Upper lobe of right lung (tissue), 1 donor: ENCODE results near the gene C17orf113. TPM values are rescaled to one million over a fixed set of nuclear protein-coding genes. Genes with fewer than 3 reads are reported as not detected.
"Not testable (repeated sequence)": the region's sequence is repeated elsewhere in the genome, so short reads cannot be mapped to it uniquely, and the experiment has no call there.

Experiments used
- ATAC-seq: fragments of 200-7000 bp; cut with Tn5 transposase; one replicate; pipeline ENCODE4 v1.9.1; 2020; ENCODE audit warnings: mild to moderate bottlenecking, moderate library complexity
- DNase-seq: peaks from one replicate; pipeline ENCODE4 v3.0.0-alpha.2; 2020
- H3K27ac ChIP-seq: fragments of 200-600 bp; one replicate; pipeline ENCODE4 v1.8.0; 2022
- H3K27me3 ChIP-seq: fragments of 200-600 bp; one replicate; pipeline ENCODE4 v1.8.0; 2022; ENCODE audit warnings: mild to moderate bottlenecking
- H3K36me3 ChIP-seq: fragments of 200-600 bp; one replicate; pipeline ENCODE4 v1.8.0; 2022
- H3K4me1 ChIP-seq: fragments of 200-600 bp; one replicate; pipeline ENCODE4 v1.8.0; 2022
- H3K4me3 ChIP-seq: fragments of 200-600 bp; one replicate; pipeline ENCODE4 v1.8.0; 2022; ENCODE audit warnings: mild to moderate bottlenecking
- H3K9me3 ChIP-seq: fragments of 200-600 bp; one replicate; pipeline ENCODE4 v1.8.0; 2022
- CTCF ChIP-seq: fragments of 200-600 bp; IDR thresholded peaks from one replicate; pipeline ENCODE4 v1.8.0; 2022; ENCODE audit warnings: antibody characterized with exemption
- intact Hi-C: fragments of 100-400 bp; cut with DNase I; formaldehyde crosslinking; loops from one replicate; pipeline ENCODE4 v1.11.0; 2022
- total RNA-seq: library from RNA; stranded (reverse); fragmentation: NEBNext Ultra II Directional; extraction: Animal tissue kit (Norgen Biotek cat#: 25700); gene quantifications from one replicate; pipeline ENCODE4 v1.2.1, GENCODE V29; 2021
- donor health status: DM: no; HTN: yes; CAD: no; lungs with severe emphysema.

Gene C17orf113
- total RNA-seq, 1 donor from 2014 or later: 0.72 TPM

- peaks cover 38% of the 10 kb centered on the region for H3K4me1 ChIP-seq
- DNase-seq: no peak
Measured at GRCh38 chr17:42017866-42018200, 32.6 kb downstream of the C17orf113 start.

DNA sequence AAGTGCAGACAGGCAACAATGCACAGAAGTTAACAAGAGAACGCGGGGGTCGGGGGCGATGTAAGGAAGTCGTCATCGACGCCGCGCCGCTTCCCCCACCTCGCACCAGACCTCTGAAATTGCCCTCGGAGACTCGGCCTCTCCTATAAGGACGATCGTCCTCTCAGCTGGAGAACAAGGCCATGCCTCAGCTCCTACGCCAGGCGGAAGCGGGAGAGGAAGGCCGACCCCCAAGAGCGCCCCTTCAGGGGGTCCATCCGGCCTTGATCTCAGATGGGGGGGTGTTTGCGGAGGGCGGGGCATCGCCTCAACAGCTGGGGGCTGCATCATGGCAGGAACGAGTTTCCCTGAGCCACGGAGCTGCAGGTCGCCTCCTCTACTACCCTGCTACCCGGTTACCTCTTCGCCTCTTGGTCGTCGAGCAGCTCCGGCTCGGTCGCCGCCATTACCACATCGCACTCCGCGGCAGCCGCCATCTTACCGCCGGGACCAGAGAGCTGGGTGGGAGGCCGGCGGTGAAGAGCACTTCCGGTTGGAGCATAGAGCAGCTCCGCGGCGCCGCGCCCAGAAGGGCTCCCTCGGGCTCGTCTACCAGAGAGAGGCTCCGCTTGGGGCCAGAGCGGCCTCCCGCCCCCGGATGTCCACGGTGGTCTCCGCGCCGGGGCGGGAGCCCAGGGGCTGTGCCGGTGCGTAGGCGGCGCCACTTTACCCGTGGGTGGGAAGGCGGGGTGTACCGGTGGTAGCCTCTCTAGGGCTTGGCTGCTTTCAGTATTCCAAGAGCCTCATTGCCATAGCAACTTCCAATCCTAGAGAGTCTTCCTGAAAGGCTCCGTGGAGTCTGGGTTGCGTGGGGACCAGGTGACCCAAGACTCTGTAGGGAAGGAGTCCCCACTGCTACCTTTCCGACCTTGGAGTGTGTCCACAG is 33.2 kb downstream of the C17orf113 start, which contains the start of gene DNAJC7:
DNAJC7 (minus strand) TSS at position 499 of the 925 bp plus-strand sequence; CDS start at position 476, 23 bp downstream.
- Histone ChIP-seq H3K27ac (peak within 1 kb of the TSS; percentile 95), H3K4me1 (peaks cover 42% of the 10 kb centered on the region), H3K36me3 (peaks cover 2% of the 10 kb centered on the region), H3K9me3 (no peaks in the 10 kb centered on the region), H3K4me3 (peak within 1 kb of the TSS; percentile 93), H3K27me3 (no peaks in the 10 kb centered on the region)
- intact Hi-C loops: no loop called here
- DNase-seq (peak; percentile 96), ATAC-seq (peak; percentile 95)
- TF ChIP-seq CTCF: no peak

More at GRCh38 chr17:42017866-42018200, 32.6 kb downstream of the C17orf113 start:
- Histone ChIP-seq H3K4me3 (peak overlapping the region; percentile 93), H3K9me3 (no peaks in the 10 kb centered on the region), H3K27ac (peak overlapping the region; percentile 95), H3K27me3 (no peaks in the 10 kb centered on the region), H3K36me3 (peaks cover 8% of the 10 kb centered on the region)
- TF ChIP-seq CTCF: no peak
- intact Hi-C loops: no loop called here
- ATAC-seq: no peak

DNA sequence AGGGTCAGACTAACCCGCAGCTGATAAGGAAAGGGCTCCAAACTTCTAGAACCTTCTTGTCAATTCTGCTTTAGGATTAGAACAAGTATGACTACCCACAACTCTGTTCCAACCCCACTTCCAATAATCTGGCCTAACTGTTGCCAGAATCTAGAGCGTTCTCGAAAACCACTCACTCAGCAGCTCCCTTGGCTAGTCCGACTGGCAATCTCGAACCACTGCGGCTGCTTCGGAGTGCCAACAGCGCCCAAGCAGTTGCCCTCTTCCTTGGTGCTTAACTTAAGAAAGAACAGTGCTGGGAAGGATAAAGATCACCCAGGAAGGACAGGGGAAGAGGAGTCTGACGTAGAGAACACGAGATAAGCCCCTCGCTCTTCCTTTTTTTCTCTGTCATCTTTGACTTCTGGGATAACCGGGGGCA is 34.0 kb downstream of the C17orf113 start:
- peak overlapping the region; percentile 93 for H3K4me3 ChIP-seq
- ATAC-seq (no peak), DNase-seq (no peak)
- TF ChIP-seq CTCF: no peak
- no peaks in the 10 kb centered on the region for H3K27me3 ChIP-seq
- intact Hi-C loops: no loop called here
- H3K4me1 ChIP-seq: peaks cover 42% of the 10 kb centered on the region
- no peaks in the 10 kb centered on the region for H3K36me3 ChIP-seq
- H3K9me3 ChIP-seq: no peaks in the 10 kb centered on the region
- peak overlapping the region; percentile 95 for H3K27ac ChIP-seq

DNA sequence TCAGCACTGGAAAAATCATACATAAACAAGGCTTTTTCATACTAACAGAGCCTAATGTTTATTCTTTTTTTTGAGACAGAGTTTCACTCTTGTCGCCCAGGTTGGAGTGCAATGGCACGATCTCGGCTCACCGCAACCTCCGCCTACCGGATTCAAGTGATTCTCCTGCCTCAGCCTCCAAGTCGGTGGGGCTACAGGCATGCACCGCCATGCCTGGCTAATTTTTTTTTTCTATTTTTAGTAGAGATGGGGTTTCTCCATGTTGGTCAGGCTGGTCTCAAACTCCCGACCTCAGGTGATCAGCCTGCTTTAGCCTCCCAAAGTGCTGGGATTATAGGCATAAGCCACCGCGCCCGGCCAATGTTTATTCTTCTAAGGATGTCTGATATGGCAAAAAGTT is 36.7 kb downstream of the C17orf113 start:
- H3K4me1 ChIP-seq: peaks cover 49% of the 10 kb centered on the region
- ATAC-seq, intact Hi-C loops, H3K9me3 ChIP-seq, DNase-seq, H3K27ac ChIP-seq, H3K36me3 ChIP-seq, H3K27me3 ChIP-seq, H3K4me3 ChIP-seq: not testable (repeated sequence)

DNA sequence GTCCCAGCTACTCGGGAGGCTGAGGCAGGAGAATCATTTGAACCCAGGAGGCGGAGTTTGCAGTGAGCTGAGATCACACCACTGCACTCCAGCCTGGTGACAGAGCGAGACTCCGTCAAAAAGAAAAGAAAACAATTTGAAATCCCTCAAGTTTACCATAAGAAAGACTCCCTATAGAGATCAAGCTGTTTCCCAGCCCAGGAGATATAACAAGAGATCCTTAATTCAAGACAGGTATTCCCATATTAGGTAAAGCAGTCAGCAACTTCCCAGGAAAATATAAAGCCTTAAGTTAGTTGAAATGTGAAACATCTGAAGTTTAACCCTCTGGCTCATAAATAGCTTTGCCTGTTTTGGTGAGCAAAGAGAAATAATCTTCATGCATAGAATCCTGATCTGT is 38.0 kb downstream of the C17orf113 start:
- DNase-seq, H3K36me3 ChIP-seq, H3K27ac ChIP-seq, H3K9me3 ChIP-seq, H3K4me3 ChIP-seq, intact Hi-C loops, H3K27me3 ChIP-seq, ATAC-seq: not testable (repeated sequence)
- H3K4me1 ChIP-seq: peaks cover 42% of the 10 kb centered on the region

DNA sequence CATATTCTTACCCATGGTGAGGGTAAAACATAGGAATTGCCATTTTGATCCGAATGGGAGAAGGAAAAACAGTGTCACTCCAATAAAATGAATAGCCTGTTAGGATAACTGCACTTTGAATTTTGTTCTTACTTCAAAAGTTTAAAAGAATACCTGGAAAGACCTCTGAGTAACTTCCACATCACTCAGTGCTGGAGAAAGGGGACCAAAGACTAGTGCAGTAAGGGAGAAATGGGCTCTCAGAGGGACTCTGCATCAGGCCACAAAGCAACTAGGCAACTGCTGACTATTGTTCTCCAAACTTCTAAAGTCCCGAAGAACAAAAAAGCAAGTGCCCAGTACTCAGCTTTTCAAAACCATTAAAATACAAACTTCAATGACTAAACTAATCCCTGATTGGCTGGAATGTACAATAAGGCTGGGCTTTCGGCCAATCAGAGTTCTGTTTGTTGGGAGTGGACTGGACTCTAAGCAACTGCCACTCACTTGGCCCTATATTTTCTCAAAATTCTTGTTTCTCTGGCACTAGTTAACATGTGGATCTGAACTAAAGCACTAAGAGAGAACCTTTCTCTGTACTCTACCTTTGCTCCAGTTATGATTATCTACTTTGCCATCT is 39.4 kb downstream of the C17orf113 start:
- Histone ChIP-seq H3K4me3 (no peak overlapping the region), H3K9me3 (no peaks in the 10 kb centered on the region), H3K27me3 (no peaks in the 10 kb centered on the region), H3K36me3 (no peaks in the 10 kb centered on the region), H3K4me1 (peaks cover 49% of the 10 kb centered on the region), H3K27ac (no peak overlapping the region)
- ATAC-seq (peak; percentile 34), DNase-seq (no peak)
- intact Hi-C loops: no loop called here
- no peak for TF ChIP-seq CTCF

DNA sequence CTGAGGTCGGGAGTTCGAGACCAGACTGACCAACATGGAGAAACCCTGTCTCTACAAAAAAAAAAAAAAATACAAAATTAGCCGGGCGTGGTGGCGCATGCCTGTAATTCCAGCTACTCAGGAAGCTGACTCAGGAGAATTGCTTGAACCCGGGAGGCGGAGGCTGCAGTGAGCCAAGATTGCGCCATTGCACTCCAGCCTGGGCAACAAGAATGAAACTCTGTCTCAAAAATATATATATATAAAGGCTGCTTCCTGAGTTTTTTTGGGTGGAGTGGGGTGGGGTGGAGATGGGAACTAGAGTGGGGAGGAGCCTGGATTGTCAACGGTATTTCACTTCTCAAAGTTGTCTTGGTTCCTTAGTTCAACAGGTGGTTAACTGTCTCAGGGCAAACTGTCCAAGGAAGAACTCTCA is 40.1 kb downstream of the C17orf113 start:
- H3K36me3 ChIP-seq, H3K4me3 ChIP-seq, H3K27me3 ChIP-seq, H3K27ac ChIP-seq, H3K9me3 ChIP-seq, intact Hi-C loops, DNase-seq: not testable (repeated sequence)
- peak; percentile 66 for ATAC-seq
- H3K4me1 ChIP-seq: peaks cover 49% of the 10 kb centered on the region
